Breast epithelium (tissue), 3 donors: ENCODE measurements around the gene TENM4.

Experiments used
- CTCF ChIP-seq, 3 donors: fragments of 450-650 bp; IDR thresholded peaks; one replicate each; pipeline ENCODE4 v1.5.1; 2016 to 2017; ENCODE audit warnings: antibody characterized with exemption in 3 of 3, mild to moderate bottlenecking in 3 of 3, moderate library complexity in 3 of 3
- POLR2AphosphoS5 ChIP-seq, 3 donors: sonication (generic); formaldehyde crosslinking; IDR thresholded peaks; one replicate each; pipeline ENCODE4 v1.6.1; 2017; ENCODE audit warnings: antibody characterized with exemption in 3 of 3

- TF ChIP-seq CTCF (IDR thresholded peaks at IDR 0.05) (no peak), POLR2AphosphoS5 (IDR thresholded peaks at IDR 0.05) (no peak)
Observed at GRCh38 chr11:78933350-78933749, 507.5 kb downstream of the TENM4 start.
